IMR-90 (cell line): ENCODE data around the gene SYTL3. TPM values are rescaled to one million over a fixed set of nuclear protein-coding genes. Genes with fewer than 3 reads are reported as not detected.

ENCODE experiments used
- ATAC-seq: fragments of 200-7000 bp; cut with Tn5 transposase; 2 replicates; pipeline ENCODE4 v1.9.1; 2020; ENCODE audit warnings: low read depth, mild to moderate bottlenecking, moderate library complexity
- BruUV-seq: library from RNA; stranded (reverse); fragments of 400-500 nt; replicated peaks from 2 replicates; lab custom pipeline; 2021; lab: Mats Ljungman, UMichigan
- CTCF ChIA-PET: fragments of 300-600 bp; formaldehyde crosslinking; extraction: SDS; loops from one replicate; lab custom pipeline; 2021; ENCODE audit warnings: antibody characterized with exemption; lab: Yijun Ruan, JAX
- POLR2A ChIA-PET: fragments of 300-600 bp; sonication (Branson Sonifier 250); formaldehyde crosslinking; loops from one replicate; lab custom pipeline; 2022; ENCODE audit warnings: antibody characterized with exemption; ENCODE audit not compliant: unreplicated experiment; lab: Charles Lee
- DNase-seq: peaks from one replicate; pipeline ENCODE4 v3.0.0; 2013
- H2AFZ ChIP-seq: replicated peaks from 2 replicates; pipeline ENCODE3; 2013; ENCODE audit warnings: low read length, mild to moderate bottlenecking; ENCODE audit not compliant: poor library complexity
- H2AK5ac ChIP-seq: 2 replicates; pipeline ENCODE4 v1.6.1; 2013; ENCODE audit warnings: low read depth, low read length, inconsistent platforms
- H2AK9ac ChIP-seq: replicated peaks from 2 replicates; pipeline ENCODE3; 2013; ENCODE audit warnings: mild to moderate bottlenecking, low read depth, low read length, moderate library complexity; ENCODE audit not compliant: poor library complexity
- H2BK120ac ChIP-seq: 2 replicates; pipeline ENCODE4 v1.6.1; 2013; ENCODE audit warnings: low read depth, low read length, inconsistent platforms
- H2BK15ac ChIP-seq: 3 replicates; pipeline ENCODE4 v1.6.1; 2013; ENCODE audit warnings: low read depth, low read length, inconsistent platforms
- H2BK20ac ChIP-seq: 2 replicates; pipeline ENCODE4 v1.6.1; 2013; ENCODE audit warnings: low read depth, mild to moderate bottlenecking, inconsistent platforms, low read length, moderate library complexity
- H2BK5ac ChIP-seq: 2 replicates; pipeline ENCODE4 v1.6.1; 2013; ENCODE audit warnings: mild to moderate bottlenecking, low read depth, low read length, inconsistent platforms; ENCODE audit not compliant: poor library complexity, severe bottlenecking
- H3K14ac ChIP-seq: replicated peaks from 2 replicates; pipeline ENCODE4 v1.6.1; 2013; ENCODE audit warnings: low read depth, low read length, inconsistent platforms
- H3K18ac ChIP-seq: 2 replicates; pipeline ENCODE4 v1.6.1; 2013; ENCODE audit warnings: low read depth, low read length, control low read depth
- H3K23ac ChIP-seq: 2 replicates; pipeline ENCODE4 v1.6.1; 2013; ENCODE audit warnings: low read depth, low read length, inconsistent platforms
- H3K27ac ChIP-seq: 2 replicates; pipeline ENCODE4 v1.5.1; 2013; ENCODE audit warnings: mild to moderate bottlenecking, control low read depth, low read length; ENCODE audit not compliant: insufficient read depth
- H3K27me3 ChIP-seq: 2 replicates; pipeline ENCODE4 v1.6.1; 2013; ENCODE audit warnings: low read length; ENCODE audit not compliant: control insufficient read depth, insufficient read depth
- H3K36me3 ChIP-seq: 2 replicates; pipeline ENCODE4 v1.6.1; 2013; ENCODE audit warnings: low read length, mixed read lengths; ENCODE audit not compliant: control insufficient read depth, insufficient read depth
- H3K4ac ChIP-seq: 2 replicates; pipeline ENCODE4 v1.6.1; 2013; ENCODE audit warnings: low read depth, low read length, inconsistent platforms
- H3K4me1 ChIP-seq: 2 replicates; pipeline ENCODE4 v1.6.1; 2013; ENCODE audit warnings: low read length, mixed read lengths; ENCODE audit not compliant: control insufficient read depth, insufficient read depth
- H3K4me2 ChIP-seq: 2 replicates; pipeline ENCODE4 v1.6.1; 2013; ENCODE audit warnings: low read depth, mild to moderate bottlenecking, control low read depth, low read length, moderate library complexity
- H3K4me3 ChIP-seq: 2 replicates; pipeline ENCODE4 v1.5.1; 2013; ENCODE audit warnings: low read depth, mild to moderate bottlenecking, control low read depth, low read length, moderate library complexity; ENCODE audit not compliant: insufficient read depth
- H3K56ac ChIP-seq: 2 replicates; pipeline ENCODE4 v1.6.1; 2013; ENCODE audit warnings: low read length, inconsistent platforms; ENCODE audit not compliant: insufficient read depth; ENCODE audit errors: extremely low read depth
- H3K79me1 ChIP-seq, 2 experiments: 2 replicates each; pipeline ENCODE4 v1.6.1; 2013; ENCODE audit warnings: low read length in 2 of 2, inconsistent platforms in 1 of 2, low read depth in 1 of 2
- H3K9ac ChIP-seq: 2 replicates; pipeline ENCODE4 v1.6.1; 2013; ENCODE audit warnings: low read depth, low read length, control low read depth
- H3K9me1 ChIP-seq: 2 replicates; pipeline ENCODE4 v1.6.1; 2013; ENCODE audit warnings: low read length, inconsistent platforms; ENCODE audit not compliant: insufficient read depth
- H3K9me3 ChIP-seq: 2 replicates; pipeline ENCODE4 v1.6.1; 2013; ENCODE audit warnings: low read length; ENCODE audit not compliant: control insufficient read depth, insufficient read depth
- H4K20me1 ChIP-seq: 2 replicates; pipeline ENCODE4 v1.6.1; 2013; ENCODE audit warnings: low read length, inconsistent platforms; ENCODE audit not compliant: insufficient read depth
- H4K5ac ChIP-seq: 2 replicates; pipeline ENCODE4 v1.6.1; 2013; ENCODE audit warnings: mild to moderate bottlenecking, low read depth, low read length, control low read depth
- H4K8ac ChIP-seq, 2 experiments: 2 replicates each; pipeline ENCODE4 v1.6.1; 2013; ENCODE audit warnings: low read depth in 2 of 2, low read length in 2 of 2, control low read depth in 1 of 2, inconsistent platforms in 1 of 2
- H4K91ac ChIP-seq: 2 replicates; pipeline ENCODE4 v1.6.1; 2013; ENCODE audit warnings: low read depth, low read length, inconsistent platforms; ENCODE audit not compliant: insufficient read depth
- CHD1 ChIP-seq: IDR thresholded peaks from 2 replicates; pipeline ENCODE4 v1.6.1; 2012; ENCODE audit warnings: low read depth, low read length, improper control_type of control experiment
- MAFK ChIP-seq: IDR thresholded peaks from 2 replicates; pipeline ENCODE4 v1.6.1; 2012; ENCODE audit warnings: low read depth, low read length, improper control_type of control experiment
- MXI1 ChIP-seq: IDR thresholded peaks from 2 replicates; pipeline ENCODE4 v1.6.1; 2012; ENCODE audit warnings: low read depth, mild to moderate bottlenecking, low read length, moderate library complexity, borderline replicate concordance
- RAD21 ChIP-seq: IDR thresholded peaks from 2 replicates; pipeline ENCODE4 v1.6.1; 2012; ENCODE audit warnings: low read length, improper control_type of control experiment
- RCOR1 ChIP-seq: IDR thresholded peaks from 2 replicates; pipeline ENCODE4 v1.6.1; 2012; ENCODE audit warnings: mild to moderate bottlenecking, low read length, improper control_type of control experiment; ENCODE audit not compliant: insufficient replicate concordance
- SMC3 ChIP-seq: fragments of 150-350 bp; IDR thresholded peaks from 2 replicates; pipeline ENCODE4 v1.6.1; 2016; ENCODE audit warnings: low read depth, mild to moderate bottlenecking, antibody characterized with exemption, low read length, moderate library complexity
- WGBS, 2 experiments: methylation state at CpG; one replicate each; pipeline versions ENCODE4 v1.1.5 to v1.1.7; 2013; ENCODE audit warnings: missing lambda C conversion rate in 2 of 2; ENCODE audit not compliant: insufficient read length in 1 of 2; ENCODE audit errors: extremely low coverage in 2 of 2; 5-methylcytosine and 5-hydroxymethylcytosine counted together
- dilution Hi-C: fragments of 300-500 bp; cut with HindIII; formaldehyde crosslinking; loops from one replicate; pipeline ENCODE4 v1.14.3; 2018; ENCODE audit warnings: low sequenced_read_pairs; ENCODE audit not compliant: unreplicated experiment
- in situ Hi-C: fragments of 300-500 bp; cut with MboI; formaldehyde crosslinking; loops from 3 replicates; pipeline ENCODE4 v1.14.3; 2019; ENCODE audit warnings: low sequenced_read_pairs, inconsistent platforms, mixed read lengths
- intact Hi-C: fragments of 100-400 bp; cut with micrococcal nuclease; formaldehyde crosslinking; loops from 2 replicates; pipeline ENCODE4 v1.10.0; 2022
- polyA plus RNA-seq, 3 experiments: library from polyadenylated mRNA; depleted of rRNA; stranded (reverse); fragments of >200 nt; gene quantifications; 2 replicates each; pipeline ENCODE4 v1.2.3, GENCODE V29; 2012; ENCODE audit warnings: low replicate concordance in 1 of 3
- total RNA-seq: library from RNA; depleted of rRNA; stranded (reverse); fragments of >200 nt; gene quantifications from 2 replicates; pipeline ENCODE4 v1.2.3, GENCODE V29; 2012
- TF ChIP-seq, protein P1 (sequence below): conservative IDR thresholded peaks from 2 replicates; pipeline ENCODE4 v1.5.1; 2012; ENCODE audit warnings: mild to moderate bottlenecking, low read depth, low read length, improper control_type of control experiment

SYTL3 gene
- total and polyA plus RNA-seq, 2 of the 4 experiments (the other 2 are of a cell fraction): 2.9 to 4.3 TPM

DNA sequence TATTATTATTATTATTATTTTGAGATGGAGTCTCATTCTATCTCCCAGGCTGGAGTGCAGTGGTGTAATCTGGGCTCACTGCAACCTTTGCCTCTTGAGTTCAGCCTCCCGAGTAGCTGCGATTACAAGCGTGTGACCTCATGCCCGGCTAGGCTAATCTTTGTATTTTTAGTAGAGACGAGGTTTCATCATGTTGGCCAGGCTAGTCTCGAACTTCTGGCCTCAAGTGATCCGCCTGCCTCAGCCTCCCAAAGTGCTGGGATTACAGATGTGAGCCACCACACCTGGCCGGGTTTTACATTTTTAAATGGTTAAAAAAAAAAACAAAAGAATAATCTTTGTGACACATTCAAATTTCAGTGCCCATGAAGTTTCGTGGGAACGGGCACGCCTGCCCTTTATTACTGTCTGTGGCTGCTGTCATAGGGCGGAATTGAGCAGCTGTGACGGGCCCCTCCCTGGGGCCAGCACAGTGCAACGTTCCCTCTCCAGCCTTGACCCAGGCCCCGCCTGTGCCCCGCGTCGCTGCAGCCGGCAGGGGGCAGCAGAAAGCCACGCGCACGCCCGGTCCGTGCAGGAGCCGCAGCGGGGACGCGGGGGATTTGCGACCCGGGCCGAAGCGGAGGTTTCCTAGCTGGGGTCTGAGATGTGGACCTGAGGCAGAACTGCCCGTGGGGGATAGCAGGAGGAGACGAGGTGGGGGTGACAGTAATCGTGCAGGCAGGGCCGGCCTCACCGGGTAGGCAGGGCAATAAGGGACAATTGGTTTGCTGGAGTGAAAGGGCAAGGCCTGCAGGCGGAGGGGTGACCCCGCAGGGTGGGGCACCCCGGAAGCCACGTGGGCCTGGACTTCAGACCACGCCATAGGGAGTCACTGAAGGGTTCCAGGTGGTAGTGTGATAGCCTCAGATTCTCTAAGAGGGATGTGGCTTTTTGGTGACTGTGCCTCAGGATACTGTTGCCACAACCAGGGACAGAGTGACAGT is 54.3 kb downstream of the SYTL3 start:
- H3K14ac ChIP-seq: peak overlapping the region; percentile 94; the same call in 1 of the 2 replicates
- intact Hi-C loops (loop anchor here (1.0 kb wide), 3 partner anchors 268 to 430 kb away; no protein-coding TSS in a partner anchor), in situ Hi-C loops (no loop called here), dilution Hi-C loops (no loop called here)
- H2BK120ac ChIP-seq: peak overlapping the region; percentile 92
- CTCF ChIA-PET: interaction anchor here (0.5 to 2.6 kb wide), 7 partner anchors 13 to 296 kb away, joined by 3 to 18 read pairs (median 4); partner anchors contain the start of gene RSPH3
- DNase-seq: peak; percentile 28
- no peak overlapping the region for H2BK20ac ChIP-seq
- H3K9me1 ChIP-seq: peaks cover 3% of the 10 kb centered on the region; the same call in 1 of the 2 replicates
- no peak overlapping the region for H3K9ac ChIP-seq
- H4K5ac ChIP-seq: no peak overlapping the region; the same call in 1 of the 2 replicates
- H3K4me2 ChIP-seq: peak overlapping the region; percentile 97
- H3K56ac ChIP-seq: no peak overlapping the region
- peak overlapping the region; percentile 99 for H2AFZ ChIP-seq
- H3K79me1 ChIP-seq: no peaks in the 10 kb centered on the region; a peak in 1 of 4 replicates
- peak overlapping the region; percentile 50 for H3K4me3 ChIP-seq
- H3K23ac ChIP-seq: 0 out of 2 replicates have a peak overlapping the region, but pooled peaks have one; percentile 72
- BruUV-seq: no TSS peak
- H3K9me3 ChIP-seq: no peaks in the 10 kb centered on the region
- TF ChIP-seq RCOR1 (no peak), MXI1 (0 out of 2 replicates have a peak, but pooled peaks have one; percentile 14), RAD21 (peak; percentile 83), SMC3 (peak; percentile 84), CHD1 (no peak), MAFK (no peak)
- TF ChIP-seq, protein P1, sequence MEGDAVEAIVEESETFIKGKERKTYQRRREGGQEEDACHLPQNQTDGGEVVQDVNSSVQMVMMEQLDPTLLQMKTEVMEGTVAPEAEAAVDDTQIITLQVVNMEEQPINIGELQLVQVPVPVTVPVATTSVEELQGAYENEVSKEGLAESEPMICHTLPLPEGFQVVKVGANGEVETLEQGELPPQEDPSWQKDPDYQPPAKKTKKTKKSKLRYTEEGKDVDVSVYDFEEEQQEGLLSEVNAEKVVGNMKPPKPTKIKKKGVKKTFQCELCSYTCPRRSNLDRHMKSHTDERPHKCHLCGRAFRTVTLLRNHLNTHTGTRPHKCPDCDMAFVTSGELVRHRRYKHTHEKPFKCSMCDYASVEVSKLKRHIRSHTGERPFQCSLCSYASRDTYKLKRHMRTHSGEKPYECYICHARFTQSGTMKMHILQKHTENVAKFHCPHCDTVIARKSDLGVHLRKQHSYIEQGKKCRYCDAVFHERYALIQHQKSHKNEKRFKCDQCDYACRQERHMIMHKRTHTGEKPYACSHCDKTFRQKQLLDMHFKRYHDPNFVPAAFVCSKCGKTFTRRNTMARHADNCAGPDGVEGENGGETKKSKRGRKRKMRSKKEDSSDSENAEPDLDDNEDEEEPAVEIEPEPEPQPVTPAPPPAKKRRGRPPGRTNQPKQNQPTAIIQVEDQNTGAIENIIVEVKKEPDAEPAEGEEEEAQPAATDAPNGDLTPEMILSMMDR: peak; percentile 95
- H3K18ac ChIP-seq: no peak overlapping the region; the same call in 1 of the 2 replicates
- H3K36me3 ChIP-seq: no peaks in the 10 kb centered on the region
- peak overlapping the region; percentile 84 for H3K4ac ChIP-seq
- H3K27ac ChIP-seq: no peak overlapping the region
- H4K20me1 ChIP-seq: no peaks in the 10 kb centered on the region
- H4K91ac ChIP-seq: peak overlapping the region; percentile 10; the same call in 1 of the 2 replicates
- POLR2A ChIA-PET: no interaction called here
- peak; percentile 94 for ATAC-seq
- 2% methylated on average over 7 of the region's 42 CpGs; no CpG with 5 or more reads in 1 of the 2 experiments for WGBS, 2 experiments
- H4K8ac ChIP-seq: peak overlapping the region in 1 of 2 experiments; percentile 82; a peak in 1 of 4 replicates
- peak overlapping the region; percentile 31 for H2AK9ac ChIP-seq
- H2BK15ac ChIP-seq: no peak overlapping the region; the same call in 2 of the 3 replicates
- H2BK5ac ChIP-seq: no peak overlapping the region
- no peak overlapping the region for H2AK5ac ChIP-seq
- peaks cover 12% of the 10 kb centered on the region; the same call in 1 of the 2 replicates for H3K4me1 ChIP-seq
- H3K27me3 ChIP-seq: no peaks in the 10 kb centered on the region
